T-cell (primary cell): ENCODE results near the gene IQGAP2. TPM values are rescaled to one million over a fixed set of nuclear protein-coding genes. Genes with fewer than 3 reads are reported as not detected.
"Not testable (repeated sequence)": the region's sequence is repeated elsewhere in the genome, so short reads cannot be mapped to it uniquely, and the experiment has no call there.

ENCODE experiments used
- ATAC-seq, 4 experiments: fragments of 200-7000 bp in 3 of 4; fragments of 150-1000 bp in 1 of 4; cut with Tn5 transposase; replicated peaks in 1 of 4; 1 replicate in 3 of 4; 2 replicates in 1 of 4; pipeline ENCODE4 v1.10.0; 2021; ENCODE audit warnings: moderate library complexity in 3 of 4, mild to moderate bottlenecking in 2 of 4, moderate number of reproducible peaks in 1 of 4
- CTCF ChIA-PET, 2 donors: fragments of 300-600 bp; sonication (Branson Sonifier 250); formaldehyde crosslinking; loops; one replicate each; lab custom pipeline; 2022; ENCODE audit warnings: antibody characterized with exemption in 2 of 2; lab: Charles Lee
- POLR2A ChIA-PET, 2 donors: fragments of 300-600 bp; sonication (Branson Sonifier 250); formaldehyde crosslinking; loops; one replicate each; lab custom pipeline; 2022; ENCODE audit warnings: antibody characterized with exemption in 2 of 2; lab: Charles Lee
- DNase-seq, 35 experiments: peaks; one replicate each; pipeline versions ENCODE4 v3.0.0 to v3.0.0-alpha.2; 2013 to 2023
- H3K27ac ChIP-seq: one replicate; pipeline ENCODE4 v1.5.1; 2013; ENCODE audit warnings: low read length
- H3K27me3 ChIP-seq, 2 experiments: replicated peaks in 1 of 2; 1 replicate in 1 of 2; 2 replicates in 1 of 2; pipeline versions ENCODE4 v1.6.1 to v1.7.0; 2013; ENCODE audit warnings: low read length in 1 of 2, mixed read lengths in 1 of 2; ENCODE audit not compliant: control insufficient read depth in 2 of 2, insufficient read depth in 2 of 2; ENCODE audit errors: extremely low read depth in 1 of 2
- H3K36me3 ChIP-seq, 2 donors: 1 replicate in 1 of 2; 2 replicates in 1 of 2; pipeline versions ENCODE4 v1.6.1 to v1.7.0; 2013; ENCODE audit warnings: low read length in 1 of 2; ENCODE audit not compliant: control insufficient read depth in 2 of 2, insufficient read depth in 1 of 2; ENCODE audit errors: extremely low read depth in 1 of 2
- H3K4me1 ChIP-seq, 2 experiments: 1 replicate in 1 of 2; 2 replicates in 1 of 2; pipeline versions ENCODE4 v1.6.1 to v1.7.0; 2013; ENCODE audit warnings: low read length in 2 of 2, mixed read lengths in 1 of 2; ENCODE audit not compliant: insufficient read depth in 2 of 2, control insufficient read depth in 1 of 2; ENCODE audit errors: extremely low read depth in 1 of 2
- H3K4me3 ChIP-seq, 2 donors: 1 replicate in 1 of 2; 2 replicates in 1 of 2; pipeline versions ENCODE4 v1.5.1 to v1.7.0; 2013; ENCODE audit warnings: mild to moderate bottlenecking in 2 of 2, low read length in 1 of 2, moderate library complexity in 1 of 2; ENCODE audit not compliant: control insufficient read depth in 1 of 2; ENCODE audit errors: extremely low read depth in 1 of 2
- H3K9me3 ChIP-seq: 2 replicates; pipeline ENCODE4 v1.7.0; 2013
- H3K27ac Mint-ChIP-seq, 2 donors: one replicate each; pipeline ENCODE4 v1.8.0; 2020 to 2021; ENCODE audit warnings: mild to moderate bottlenecking in 2 of 2, mixed read lengths in 2 of 2
- H3K27me3 Mint-ChIP-seq, 2 donors: one replicate each; pipeline ENCODE4 v1.8.0; 2021 to 2022; ENCODE audit warnings: mixed read lengths in 2 of 2
- H3K36me3 Mint-ChIP-seq: one replicate; pipeline ENCODE4 v1.8.0; 2021; ENCODE audit warnings: mixed read lengths
- H3K4me1 Mint-ChIP-seq, 3 donors: one replicate each; pipeline ENCODE4 v1.8.0; 2020 to 2022; ENCODE audit warnings: mixed read lengths in 3 of 3, mild to moderate bottlenecking in 1 of 3
- H3K4me3 Mint-ChIP-seq, 3 donors: one replicate each; pipeline ENCODE4 v1.8.0; 2020 to 2022; ENCODE audit warnings: mild to moderate bottlenecking in 3 of 3, mixed read lengths in 3 of 3, moderate library complexity in 3 of 3
- H3K9me3 Mint-ChIP-seq, 3 donors: one replicate each; pipeline ENCODE4 v1.8.0; 2020 to 2022; ENCODE audit warnings: mixed read lengths in 3 of 3
- WGBS: methylation state at CpG from one replicate; pipeline ENCODE4 v1.1.5; 2013; ENCODE audit warnings: missing lambda C conversion rate; ENCODE audit not compliant: insufficient coverage; 5-methylcytosine and 5-hydroxymethylcytosine counted together
- total RNA-seq, 35 experiments: library from RNA in 6 of 35; stranded (reverse) in 6 of 35; fragments of 120-200 nt in 1 of 35; gene quantifications; one replicate each; pipeline versions ENCODE4 v1.2.1 to v1.2.4 and lab custom pipeline; 2013 to 2026

Gene IQGAP2
- total RNA-seq, 5 donors from 2014 or later (not counting 1 experiment from before 2014, with no cell fraction given), result 66.5 to 121 (median 72.5) TPM

DNA sequence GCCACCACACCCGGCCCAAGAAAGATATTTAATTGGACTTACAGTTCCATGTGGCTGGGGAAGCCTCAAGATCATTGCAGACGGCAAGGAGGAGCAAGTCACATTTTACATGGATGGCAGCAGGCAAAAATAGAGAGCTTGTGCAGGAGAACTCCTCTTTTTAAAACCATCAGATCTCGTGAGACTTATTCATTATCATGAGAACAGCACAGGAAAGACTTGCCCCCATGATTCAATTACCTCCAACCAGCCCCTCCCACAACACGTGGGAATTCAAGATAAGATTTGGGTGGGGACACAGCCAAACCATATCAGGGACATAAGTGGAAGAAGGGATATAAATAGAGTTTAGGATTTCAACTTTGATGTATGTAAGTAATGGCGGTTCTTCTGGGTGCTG is 115.2 kb downstream of the IQGAP2 start:
- ATAC-seq, H3K4me3 Mint-ChIP-seq, CTCF ChIA-PET, H3K27me3 Mint-ChIP-seq, H3K27ac Mint-ChIP-seq, H3K36me3 ChIP-seq, H3K27me3 ChIP-seq, H3K9me3 ChIP-seq, H3K9me3 Mint-ChIP-seq, DNase-seq, POLR2A ChIA-PET, H3K4me3 ChIP-seq, H3K27ac ChIP-seq: not testable (repeated sequence)
- H3K4me1 ChIP-seq, result peaks cover 0 to 11% of the 10 kb centered on the region in 2 experiments
- H3K36me3 Mint-ChIP-seq, result peaks cover 33% of the 10 kb centered on the region
- H3K4me1 Mint-ChIP-seq, result peaks cover 38 to 66% (median 60%) of the 10 kb centered on the region in 3 donors
- WGBS, result 94% methylated on average over 2 of the region's 5 CpGs

DNA sequence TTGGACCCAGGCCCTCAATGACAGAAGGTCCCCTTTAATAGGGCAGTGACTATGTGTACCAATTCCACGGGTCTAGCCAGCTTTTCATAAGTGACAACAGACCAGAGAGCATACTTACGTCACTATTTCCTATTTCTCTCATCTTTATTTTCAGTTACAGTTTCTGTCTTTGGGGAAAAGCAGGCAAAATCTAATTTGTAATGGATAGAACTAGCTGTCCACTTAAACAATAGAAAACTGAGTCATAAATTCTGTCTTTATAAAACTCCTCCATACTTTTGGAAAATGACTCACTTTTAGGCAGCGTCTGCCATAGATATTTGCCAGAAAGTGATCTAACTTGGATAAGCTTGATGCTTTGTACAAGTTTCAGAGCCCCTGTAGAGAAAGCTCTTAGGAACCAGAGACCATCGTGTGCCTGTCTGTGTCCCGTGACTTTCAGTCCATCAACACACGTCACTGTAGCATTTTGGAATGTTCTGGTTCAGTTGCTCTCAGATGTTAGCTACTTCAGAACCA is 118.2 kb downstream of the IQGAP2 start:
- Histone ChIP-seq H3K9me3 (no peaks in the 10 kb centered on the region), H3K27me3 (no peaks in the 10 kb centered on the region), H3K27ac (no peak overlapping the region), H3K4me1 (peaks cover 2 to 11% of the 10 kb centered on the region in 2 experiments), H3K4me3 (no peak overlapping the region), H3K36me3 (no peaks in the 10 kb centered on the region)
- ChIA-PET CTCF (interaction anchor here in 1 of 2 donors (0.7 to 1.0 kb wide), 2 partner anchors 62 to 89 kb away, joined by 3 read pairs; no protein-coding TSS in a partner anchor), POLR2A (interaction anchor here in 1 of 2 donors (0.6 kb wide), 1 partner anchor 1291 kb away, joined by 3 read pairs; no protein-coding TSS in a partner anchor)
- Mint-ChIP-seq H3K36me3 (peaks cover 25% of the 10 kb centered on the region), H3K9me3 (no peaks in the 10 kb centered on the region), H3K4me3 (peak overlapping the region in 1 of 3 donors; percentile 11), H3K27me3 (no peaks in the 10 kb centered on the region), H3K27ac (peak overlapping the region in 1 of 2 donors; percentile 19), H3K4me1 (peaks cover 51 to 77% (median 75%) of the 10 kb centered on the region in 3 donors)
- DNase-seq (peak in 1 of 35 experiments; percentile 26), ATAC-seq (peak in 1 of 4 experiments; percentile 29)
- 58% methylated on average over 3 of the region's 6 CpGs for WGBS

DNA sequence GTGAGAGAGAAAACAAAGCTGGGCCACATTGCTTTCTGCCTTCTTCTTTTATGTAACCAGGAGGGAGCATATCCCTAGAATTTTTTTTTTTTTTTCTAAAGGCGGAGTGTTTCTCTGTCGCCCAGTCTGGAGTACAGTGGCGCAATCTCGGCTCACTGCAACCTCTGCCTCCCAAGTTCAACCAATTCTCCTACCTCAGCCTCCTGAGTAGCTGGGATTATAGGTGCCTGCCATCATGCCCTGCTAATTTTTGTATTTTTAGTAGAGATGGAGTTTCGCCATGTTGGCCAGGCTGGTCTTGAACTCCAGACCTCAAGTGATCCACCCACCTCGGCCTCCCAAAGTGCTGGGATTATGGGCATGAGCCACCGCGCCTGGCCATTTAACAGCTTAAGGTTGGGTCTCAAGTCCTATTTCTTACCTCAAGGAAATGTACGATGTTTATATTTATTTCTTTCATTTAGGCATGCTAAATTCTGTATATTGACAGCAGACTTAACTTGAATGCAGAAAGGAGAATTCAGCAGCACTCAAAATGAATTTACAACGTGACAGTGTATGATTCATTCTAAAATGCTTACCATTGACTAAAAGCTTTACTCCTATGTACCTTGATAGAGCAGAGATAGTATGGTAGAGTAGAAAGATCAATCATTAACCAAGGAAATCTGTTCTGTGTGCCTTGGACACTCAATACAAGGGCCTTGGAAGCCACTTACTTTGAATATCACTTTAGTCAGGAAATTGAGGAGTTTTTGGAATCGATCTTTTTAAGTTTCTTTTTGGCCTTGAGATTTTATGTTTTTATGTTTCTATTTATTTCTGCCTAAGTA is 119.2 kb downstream of the IQGAP2 start:
- Histone ChIP-seq H3K4me1 (peaks cover 4 to 19% of the 10 kb centered on the region in 2 experiments), H3K27me3 (no peaks in the 10 kb centered on the region), H3K36me3 (no peaks in the 10 kb centered on the region), H3K4me3 (no peak overlapping the region), H3K9me3 (no peaks in the 10 kb centered on the region), H3K27ac (no peak overlapping the region)
- Mint-ChIP-seq H3K36me3 (peaks cover 20% of the 10 kb centered on the region), H3K4me3 (no peak overlapping the region), H3K27ac (peak overlapping the region in 1 of 2 donors; percentile 34), H3K9me3 (no peaks in the 10 kb centered on the region), H3K4me1 (peaks cover 60 to 84% (median 83%) of the 10 kb centered on the region in 3 donors), H3K27me3 (no peaks in the 10 kb centered on the region)
- no peak for DNase-seq
- ATAC-seq, result no peak
- ChIA-PET POLR2A (interaction anchor here (0.6 to 0.7 kb wide), 2 partner anchors 73 to 82 kb away, joined by 5 to 19 read pairs; no protein-coding TSS in a partner anchor), CTCF (interaction anchor here (0.6 to 1.0 kb wide), 3 partner anchors 25 to 1379 kb away, joined by 3 to 7 read pairs (median 3); no protein-coding TSS in a partner anchor)
- 95% methylated on average over 4 of the region's 11 CpGs for WGBS

DNA sequence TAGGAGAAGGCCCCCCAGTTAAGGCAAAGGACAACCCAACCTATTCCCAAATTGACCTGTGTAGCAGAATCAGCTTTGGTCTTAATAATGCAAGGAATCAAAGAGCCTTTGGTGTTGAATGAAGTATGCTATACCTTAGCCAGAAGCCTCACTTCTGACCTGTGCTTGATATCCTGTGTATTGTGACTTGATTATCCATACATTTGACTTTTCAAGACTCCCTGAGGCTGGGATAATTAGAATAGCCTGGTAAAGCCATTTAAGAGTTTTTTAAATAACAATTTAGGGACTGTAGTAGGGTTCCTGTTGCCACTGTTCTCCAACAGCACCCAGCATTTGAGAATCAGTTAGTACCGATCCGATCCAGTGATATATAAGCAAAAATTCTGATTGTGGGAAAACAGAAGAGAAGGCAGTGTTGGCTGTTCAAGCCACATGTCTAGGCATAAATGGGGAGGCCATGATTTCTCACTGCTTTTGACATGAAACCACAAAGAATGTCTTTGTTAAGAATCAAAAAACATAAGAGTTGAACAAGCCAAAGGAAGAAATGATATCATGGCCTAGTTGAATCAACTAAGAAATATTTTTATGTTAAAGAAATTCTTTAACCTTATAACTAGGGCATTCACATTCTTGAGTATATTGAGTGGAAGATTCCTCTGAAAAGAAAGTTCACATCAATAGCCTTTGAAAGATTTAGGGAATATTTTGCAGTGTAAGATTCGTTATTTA is 121.2 kb downstream of the IQGAP2 start:
- no peaks in the 10 kb centered on the region for H3K9me3 ChIP-seq
- Mint-ChIP-seq H3K27me3 (no peaks in the 10 kb centered on the region), H3K27ac (no peak overlapping the region), H3K4me3 (no peak overlapping the region), H3K36me3 (peaks cover 6% of the 10 kb centered on the region), H3K9me3 (peaks cover 0 to 5% (median 0%) of the 10 kb centered on the region in 3 donors), H3K4me1 (peaks cover 77 to 92% (median 92%) of the 10 kb centered on the region in 3 donors)
- ATAC-seq (no peak), DNase-seq (no peak)
- CTCF ChIA-PET, result no interaction called here
- H3K4me3 ChIP-seq, result no peak overlapping the region
- POLR2A ChIA-PET, result no interaction called here
- H3K27ac ChIP-seq, result no peak overlapping the region
- H3K36me3 ChIP-seq, result no peaks in the 10 kb centered on the region
- no peaks in the 10 kb centered on the region for H3K27me3 ChIP-seq
- peaks cover 4 to 19% of the 10 kb centered on the region in 2 experiments for H3K4me1 ChIP-seq
- no CpG with 5 or more reads among the region's 3 CpGs for WGBS

DNA sequence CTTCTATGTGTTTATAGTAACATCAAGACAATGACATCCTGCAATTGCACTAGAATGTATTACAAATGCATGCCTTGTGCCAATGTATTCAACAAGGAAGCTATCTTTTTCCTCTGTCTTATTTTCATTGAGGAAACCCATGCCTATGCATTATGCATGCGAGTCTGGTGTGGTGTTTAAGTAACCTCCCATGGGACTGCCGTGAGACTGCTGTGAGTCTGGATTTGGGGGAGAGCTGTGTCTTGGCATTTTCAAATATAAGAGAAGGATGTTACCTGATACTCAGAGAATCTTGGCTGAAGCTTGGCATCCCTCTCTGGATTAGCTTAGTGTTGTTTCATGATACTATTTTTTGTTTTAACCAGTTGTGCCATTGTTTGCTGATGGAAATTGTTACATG is 121.8 kb downstream of the IQGAP2 start:
- Histone ChIP-seq H3K9me3 (no peaks in the 10 kb centered on the region), H3K36me3 (no peaks in the 10 kb centered on the region), H3K4me1 (peaks cover 4 to 19% of the 10 kb centered on the region in 2 experiments), H3K27ac (no peak overlapping the region), H3K4me3 (no peak overlapping the region), H3K27me3 (no peaks in the 10 kb centered on the region)
- 100% methylated on average over 1 of the region's 2 CpGs for WGBS
- Mint-ChIP-seq H3K9me3 (peaks cover 0 to 5% (median 0%) of the 10 kb centered on the region in 3 donors), H3K36me3 (peaks cover 4% of the 10 kb centered on the region), H3K4me3 (no peak overlapping the region), H3K27me3 (no peaks in the 10 kb centered on the region), H3K27ac (peak overlapping the region in 1 of 2 donors; percentile 65), H3K4me1 (peaks cover 77 to 91% (median 91%) of the 10 kb centered on the region in 3 donors)
- DNase-seq (no peak), ATAC-seq (no peak)
- CTCF ChIA-PET, result no interaction called here
- POLR2A ChIA-PET, result no interaction called here

DNA sequence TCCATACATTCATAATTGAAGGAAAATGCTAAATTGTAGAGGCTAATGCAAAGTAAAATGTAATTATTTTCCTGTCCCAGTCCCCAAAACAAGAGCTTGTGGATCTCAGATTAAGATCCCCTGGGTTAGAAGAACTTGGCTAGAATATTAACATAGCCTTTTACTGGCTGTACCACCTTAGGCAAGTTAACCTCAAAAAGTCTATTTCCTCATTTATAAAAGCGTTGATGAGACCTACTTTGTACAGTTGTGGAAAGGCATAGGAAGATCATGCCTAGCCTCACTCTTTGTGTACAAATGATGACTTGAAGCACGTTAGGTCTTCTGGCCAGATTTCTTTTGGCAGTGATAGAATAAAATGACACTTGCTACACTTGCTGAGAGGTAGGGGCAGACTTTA is 122.9 kb downstream of the IQGAP2 start:
- Mint-ChIP-seq H3K4me3 (no peak overlapping the region), H3K27me3 (no peaks in the 10 kb centered on the region), H3K36me3 (peaks cover 7% of the 10 kb centered on the region), H3K4me1 (peaks cover 73 to 93% (median 92%) of the 10 kb centered on the region in 3 donors), H3K9me3 (peaks cover 0 to 5% (median 0%) of the 10 kb centered on the region in 3 donors), H3K27ac (no peak overlapping the region)
- Histone ChIP-seq H3K4me3 (no peak overlapping the region), H3K36me3 (no peaks in the 10 kb centered on the region), H3K27me3 (no peaks in the 10 kb centered on the region), H3K27ac (no peak overlapping the region), H3K4me1 (peaks cover 4 to 15% of the 10 kb centered on the region in 2 experiments), H3K9me3 (peaks cover 2% of the 10 kb centered on the region)
- ChIA-PET CTCF (interaction anchor here in 1 of 2 donors (0.6 kb wide), 1 partner anchor 222 kb away, joined by 3 read pairs; no protein-coding TSS in a partner anchor), POLR2A (no interaction called here)
- no peak for DNase-seq
- ATAC-seq, result no peak
- WGBS, result 83% methylated on average over 2 of the region's 2 CpGs
